NCI-H2196 treated with DMSO at 0.1 percent for 48 hours (cell line): ENCODE data around the gene PPM1E.
"Not testable (repeated sequence)": the region's sequence is repeated elsewhere in the genome, so short reads cannot be mapped to it uniquely, and the experiment has no call there.

ENCODE experiments used
- DNase-seq: peaks from one replicate; lab custom pipeline; 2025; ENCODE audit not compliant: unreplicated experiment; lab: John Stamatoyannopoulos, UW

PPM1E gene

DNA sequence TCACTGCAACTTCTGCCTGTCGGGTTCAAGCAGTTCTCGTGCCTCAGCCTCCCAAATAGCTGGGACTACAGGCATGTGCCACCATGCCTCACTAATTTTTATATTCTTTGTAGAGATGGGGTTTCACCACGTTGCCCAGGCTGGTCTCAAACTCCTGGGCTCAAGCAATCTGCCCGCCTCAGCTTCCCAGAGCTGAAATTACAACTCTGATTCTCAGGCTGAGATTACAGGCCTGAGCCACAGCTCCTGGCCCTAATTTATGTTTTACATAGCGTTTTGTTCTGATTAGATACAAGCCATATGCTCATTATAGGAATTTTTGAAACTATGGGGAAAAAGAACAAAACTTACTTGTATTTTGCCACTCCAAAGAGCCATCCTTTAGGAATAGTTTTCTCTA lies 22.8 kb downstream of the PPM1E start:
- not testable (repeated sequence) for DNase-seq

DNA sequence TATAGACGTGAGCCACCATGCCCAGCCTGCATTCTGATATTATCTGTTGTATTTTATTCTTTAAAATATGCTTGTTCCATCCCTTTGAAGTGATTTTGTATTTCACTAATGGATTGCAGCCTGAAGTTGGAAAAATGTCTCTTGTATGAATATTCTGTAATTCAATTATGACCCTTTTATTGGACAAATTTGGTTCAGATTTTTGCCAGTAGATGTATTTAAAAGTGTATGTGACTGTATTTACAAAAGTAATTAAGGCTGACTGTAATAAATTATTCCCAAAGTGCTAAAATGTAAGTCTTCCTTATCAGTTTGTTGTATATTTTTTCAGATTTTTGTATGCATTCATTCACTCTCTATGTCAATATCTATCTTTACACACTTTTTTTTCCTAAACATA lies 23.8 kb downstream of the PPM1E start:
- no peak for DNase-seq

DNA sequence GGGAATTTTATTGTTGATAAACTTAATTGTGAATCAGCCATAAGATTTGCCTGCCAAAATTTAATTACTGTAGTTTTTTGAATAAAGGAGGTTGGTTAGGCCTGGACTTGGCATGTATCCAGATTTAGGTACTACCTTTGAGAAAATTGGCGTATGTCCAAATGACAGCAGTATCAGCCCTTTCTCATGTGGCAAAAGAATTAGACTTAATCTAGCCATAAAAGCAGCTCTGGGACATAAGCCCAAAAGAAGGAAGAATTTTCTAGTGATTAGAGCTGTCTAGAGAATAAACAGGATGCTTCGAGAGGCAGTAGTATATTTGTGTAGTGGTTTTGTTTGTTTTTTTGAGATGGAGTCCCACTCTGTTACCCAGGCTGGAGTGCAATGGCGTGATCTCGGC lies 27.7 kb downstream of the PPM1E start:
- peak; percentile 79 for DNase-seq

DNA sequence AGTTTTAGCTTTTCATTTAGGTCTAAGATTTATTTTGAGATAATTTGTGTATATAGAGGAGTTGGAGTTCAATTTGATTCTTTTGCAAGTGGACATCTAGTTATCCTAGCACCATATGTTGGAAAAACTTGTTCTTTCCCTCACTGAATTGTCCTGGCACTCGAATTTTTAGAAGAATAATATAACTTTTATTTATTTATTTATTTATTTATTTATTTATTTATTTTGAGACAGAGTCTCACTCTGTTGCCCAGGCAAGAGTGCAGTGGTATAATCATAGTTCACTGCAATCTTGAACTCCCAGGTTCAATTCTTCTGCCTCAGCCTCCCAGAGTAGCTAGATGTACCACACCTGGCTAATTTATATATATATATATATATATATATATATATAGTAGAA lies 29.4 kb downstream of the PPM1E start:
- DNase-seq, result no peak

DNA sequence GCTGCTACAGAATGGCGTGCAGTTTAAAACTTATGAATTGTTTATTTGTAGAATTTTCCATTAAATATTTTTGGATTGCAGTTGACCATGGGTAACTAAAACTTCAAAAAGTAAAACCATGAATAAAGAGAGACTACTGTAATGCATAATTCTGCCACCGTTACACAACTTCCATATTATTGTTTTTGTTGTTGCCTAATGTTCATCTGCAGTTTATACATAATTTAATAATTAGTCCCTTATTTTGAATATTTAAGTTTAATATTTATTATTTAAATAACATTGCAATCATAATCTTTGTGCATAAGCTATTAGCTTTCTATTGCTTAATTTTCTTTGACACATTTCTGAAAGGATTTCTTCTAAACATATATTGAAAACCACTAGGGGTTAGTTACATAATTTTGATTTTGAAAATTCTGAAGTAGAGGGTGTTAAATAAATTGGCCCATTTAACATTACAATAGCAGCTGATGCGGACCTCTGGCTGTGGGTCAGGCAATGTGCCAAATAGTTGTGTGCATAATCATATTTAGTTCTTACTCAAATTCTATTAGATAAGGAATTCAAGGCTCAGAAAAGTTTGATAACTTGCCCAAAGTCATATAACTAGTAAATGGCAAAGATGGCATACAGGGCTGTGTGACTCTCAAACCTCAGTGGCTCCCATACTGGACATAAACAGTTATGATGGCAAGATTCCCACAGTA lies 31.1 kb downstream of the PPM1E start:
- no peak for DNase-seq

DNA sequence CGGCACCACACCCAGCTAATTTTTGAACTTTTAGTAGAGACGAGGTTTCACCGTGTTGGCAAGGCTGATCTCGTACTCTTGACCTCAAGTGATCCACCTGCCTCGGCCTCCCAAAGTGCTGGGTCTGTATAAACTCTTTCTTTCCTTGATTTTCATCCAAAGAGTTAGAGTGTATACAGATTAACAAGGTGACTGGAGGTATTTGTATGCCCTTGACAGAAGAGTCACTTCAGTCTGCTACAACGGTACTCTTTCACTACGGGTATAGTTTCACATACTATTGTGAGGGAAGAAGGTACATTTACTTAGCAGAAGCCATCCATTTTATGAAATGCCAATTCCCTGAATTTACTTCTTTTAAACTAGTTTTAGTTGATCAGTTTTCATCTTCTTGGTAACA lies 32.5 kb downstream of the PPM1E start:
- DNase-seq, result no peak

DNA sequence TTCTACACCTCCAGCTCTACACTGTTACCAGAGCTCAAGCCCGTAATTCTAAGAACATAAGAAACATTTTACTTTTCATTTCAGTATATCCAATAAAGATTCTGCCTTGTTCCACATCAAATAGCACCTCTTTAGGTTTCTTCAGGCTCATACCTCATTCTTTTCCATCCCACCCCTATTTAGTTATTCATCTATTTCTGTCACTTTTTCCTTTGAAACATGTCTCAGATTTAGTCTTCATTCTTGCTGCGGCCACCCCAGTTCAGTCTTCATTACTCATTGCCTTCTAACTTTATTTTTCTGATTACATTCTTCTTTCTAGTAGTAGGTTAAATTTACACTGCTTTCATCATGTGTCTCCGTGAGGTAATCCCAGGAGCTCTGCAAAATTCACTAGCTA lies 33.5 kb downstream of the PPM1E start:
- no peak for DNase-seq

DNA sequence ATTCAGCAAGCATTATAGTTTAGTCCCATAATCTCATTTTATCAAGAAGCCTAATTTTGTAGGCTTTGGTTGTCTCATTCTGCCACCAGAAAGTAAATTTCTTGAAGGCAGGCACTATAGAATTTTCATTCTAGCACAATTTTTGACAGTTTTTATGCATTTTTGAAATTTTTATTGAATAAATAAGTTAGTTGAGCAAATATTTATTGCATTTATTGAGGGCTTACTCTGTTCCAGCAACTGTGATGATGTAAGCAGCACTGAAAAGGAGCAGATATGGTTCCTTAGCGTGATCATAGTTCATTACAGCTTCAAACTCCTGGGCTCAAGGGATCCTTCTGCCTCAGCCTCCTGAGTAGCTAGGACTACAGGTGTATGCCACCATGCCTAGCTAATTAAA lies 34.2 kb downstream of the PPM1E start:
- no peak for DNase-seq

DNA sequence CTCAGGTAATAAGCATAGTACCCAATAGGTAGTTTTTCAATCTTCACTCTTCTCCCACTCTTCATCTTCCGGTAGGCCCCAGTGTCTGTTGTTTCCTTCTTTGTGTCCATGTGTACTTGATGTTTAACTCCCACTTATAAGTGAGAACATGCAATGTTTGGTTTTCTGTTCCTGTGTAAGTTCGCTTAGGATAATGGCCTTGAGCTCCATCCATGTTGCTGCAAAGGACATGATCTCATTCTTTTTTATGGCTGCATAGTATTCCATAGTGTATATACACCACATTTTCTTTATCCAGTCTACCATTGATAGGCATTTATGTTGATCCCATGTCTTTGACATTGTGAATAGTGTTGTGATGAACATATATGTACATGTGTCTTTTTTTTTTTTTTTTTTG lies 38.9 kb downstream of the PPM1E start:
- not testable (repeated sequence) for DNase-seq

DNA sequence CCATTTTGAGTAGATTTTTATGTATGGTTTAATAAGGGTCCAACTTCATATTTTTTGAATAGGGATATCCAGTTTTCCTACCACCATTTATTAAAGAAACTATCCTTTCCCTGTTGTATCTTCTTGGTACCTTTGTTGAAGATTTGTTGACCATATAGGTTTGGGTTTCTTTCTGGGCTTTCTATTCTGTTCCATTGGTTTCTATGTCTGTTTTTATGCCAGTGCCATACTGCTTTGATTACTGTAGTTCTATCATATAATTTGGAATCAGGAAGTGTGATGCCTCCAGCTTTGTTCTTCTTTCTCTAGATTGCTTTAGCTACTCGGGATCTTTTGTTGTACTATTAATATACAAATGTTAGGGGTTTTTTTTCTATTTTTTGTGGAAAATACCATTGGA lies 46.5 kb downstream of the PPM1E start:
- DNase-seq, result no peak

DNA sequence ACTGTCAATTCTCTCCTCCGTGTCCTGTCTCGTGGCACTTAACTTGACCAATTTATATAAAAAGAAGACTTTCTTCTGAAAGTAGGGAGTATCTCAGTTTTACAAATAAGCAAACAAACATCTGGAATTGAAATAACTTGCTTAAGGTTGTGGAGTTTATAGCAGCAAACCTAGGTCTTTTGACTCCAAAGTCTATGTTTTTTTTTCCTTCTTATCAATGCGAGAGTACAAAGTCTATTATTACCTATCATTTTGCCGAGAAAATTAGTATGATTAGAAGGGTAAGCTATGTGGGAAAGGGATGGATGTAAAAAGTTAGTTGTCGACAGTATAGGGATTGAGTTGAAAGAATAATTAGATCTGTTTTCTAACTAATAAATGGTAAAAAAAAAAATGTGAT lies 50.4 kb downstream of the PPM1E start:
- DNase-seq, result no peak

DNA sequence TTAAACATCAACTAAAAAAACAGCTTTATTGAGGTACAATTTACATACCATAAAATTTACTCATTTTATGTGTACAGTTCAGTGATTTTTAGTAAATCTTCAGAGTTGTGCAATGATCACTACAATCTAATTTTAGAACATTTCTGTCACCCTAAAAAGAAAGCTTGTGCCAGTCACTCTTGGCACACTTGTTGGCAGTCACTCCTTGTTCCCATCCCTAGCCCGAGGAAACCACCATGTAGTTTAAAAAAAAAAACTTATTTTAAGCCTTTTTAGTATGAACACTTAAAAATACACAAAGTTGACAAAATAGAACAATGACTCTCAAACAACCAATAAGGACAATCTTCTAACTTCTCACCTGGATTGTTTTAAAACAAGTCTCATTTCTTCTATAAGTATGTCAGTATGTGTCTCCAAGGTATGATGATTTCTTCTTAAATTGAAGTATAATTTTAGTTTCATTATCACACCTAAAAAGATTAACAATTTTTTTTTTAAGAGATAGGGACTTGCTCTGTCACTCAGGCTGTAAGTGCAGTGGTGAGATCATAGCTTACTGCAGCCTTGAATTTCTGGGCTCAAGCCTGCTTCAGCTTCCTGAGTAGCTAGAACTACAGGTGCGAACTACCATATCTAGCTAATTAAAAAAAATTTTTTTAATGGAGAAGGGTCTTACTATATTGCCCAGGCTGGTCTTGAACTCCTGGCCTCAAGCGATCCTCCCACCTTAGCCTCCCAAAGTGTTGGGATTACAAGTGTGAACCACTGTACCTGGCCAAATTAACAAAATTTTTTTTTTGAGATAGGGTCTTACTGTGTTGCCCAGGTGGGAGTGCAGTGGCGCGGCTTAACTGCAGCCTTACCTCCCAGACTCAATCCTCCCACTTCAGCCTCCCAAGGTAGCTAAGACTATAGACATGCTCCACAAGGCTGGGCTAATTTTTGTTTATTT lies 53.2 kb downstream of the PPM1E start:
- no peak for DNase-seq

DNA sequence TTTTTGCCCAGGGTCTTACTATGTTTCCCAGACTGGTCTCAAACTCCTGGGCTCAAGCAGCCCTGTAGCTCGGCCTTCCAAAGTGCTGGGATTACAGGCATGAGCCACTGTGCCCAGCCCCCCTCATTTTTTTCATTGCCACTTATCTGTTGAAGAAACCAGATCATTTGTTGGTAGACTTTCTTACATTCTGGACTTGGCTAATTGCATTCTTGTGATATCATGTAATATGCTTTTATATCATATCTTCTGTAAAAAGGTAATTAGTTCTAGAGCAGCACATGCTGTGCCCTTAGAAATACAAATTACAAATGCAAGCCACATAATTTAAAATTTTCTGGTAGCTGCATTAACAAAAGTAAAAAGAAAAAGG lies 53.9 kb downstream of the PPM1E start:
- no peak for DNase-seq

DNA sequence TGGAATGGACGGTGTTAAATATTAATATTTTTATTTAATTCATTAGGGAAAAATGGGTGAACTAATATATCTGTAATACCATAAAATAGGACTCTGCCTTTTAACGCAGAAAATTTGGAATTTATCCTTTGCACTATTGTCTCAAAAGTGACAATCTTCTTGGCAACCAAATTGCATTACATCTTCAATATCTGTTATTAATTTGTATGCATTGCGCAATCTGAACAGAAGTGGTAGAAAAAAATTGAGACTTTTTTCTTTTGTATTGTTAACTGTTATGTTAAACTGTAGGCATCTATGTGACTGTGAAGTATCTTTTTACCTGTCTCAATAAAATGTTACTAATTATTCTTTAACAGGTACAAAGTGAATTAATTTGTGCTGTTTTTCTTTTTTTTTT lies 55.6 kb downstream of the PPM1E start:
- DNase-seq, result no peak

DNA sequence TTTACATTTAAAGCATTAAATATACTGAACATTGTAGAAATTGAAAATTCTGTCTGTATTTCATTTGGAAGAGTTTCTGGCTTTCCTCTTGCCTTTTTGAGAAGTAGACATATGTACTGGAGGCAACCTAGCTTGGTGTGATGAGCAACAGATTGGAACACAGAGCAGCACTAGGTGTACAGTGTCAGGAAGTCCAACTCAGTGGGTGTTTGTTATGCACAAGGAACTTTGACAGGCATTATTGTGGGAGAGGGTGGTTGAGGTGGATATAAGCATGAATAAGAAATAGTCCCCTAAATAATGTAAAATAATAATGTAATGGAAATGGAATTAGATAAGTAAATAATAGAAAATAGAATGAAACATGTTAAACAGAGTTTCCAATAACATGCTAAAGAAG lies 58.1 kb downstream of the PPM1E start:
- no peak for DNase-seq

DNA sequence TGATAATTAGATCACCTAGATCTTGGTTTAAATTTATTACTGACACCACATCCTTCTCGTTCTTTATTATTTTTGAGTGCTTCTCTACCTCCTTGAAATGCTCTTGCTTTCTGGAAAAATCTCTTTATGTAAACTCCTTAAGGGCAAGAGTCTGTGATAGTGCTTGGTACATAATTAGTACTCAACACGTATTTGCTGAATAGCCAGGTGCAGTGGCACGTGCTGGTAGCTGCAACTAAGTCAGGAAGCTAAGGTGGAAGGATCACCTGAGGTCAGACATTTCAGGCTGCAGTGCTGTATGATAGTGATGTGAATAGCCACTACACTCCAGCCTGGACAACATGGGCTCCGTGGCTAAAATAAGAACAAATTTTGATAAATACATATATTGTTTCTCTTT lies 63.0 kb downstream of the PPM1E start:
- no peak for DNase-seq

DNA sequence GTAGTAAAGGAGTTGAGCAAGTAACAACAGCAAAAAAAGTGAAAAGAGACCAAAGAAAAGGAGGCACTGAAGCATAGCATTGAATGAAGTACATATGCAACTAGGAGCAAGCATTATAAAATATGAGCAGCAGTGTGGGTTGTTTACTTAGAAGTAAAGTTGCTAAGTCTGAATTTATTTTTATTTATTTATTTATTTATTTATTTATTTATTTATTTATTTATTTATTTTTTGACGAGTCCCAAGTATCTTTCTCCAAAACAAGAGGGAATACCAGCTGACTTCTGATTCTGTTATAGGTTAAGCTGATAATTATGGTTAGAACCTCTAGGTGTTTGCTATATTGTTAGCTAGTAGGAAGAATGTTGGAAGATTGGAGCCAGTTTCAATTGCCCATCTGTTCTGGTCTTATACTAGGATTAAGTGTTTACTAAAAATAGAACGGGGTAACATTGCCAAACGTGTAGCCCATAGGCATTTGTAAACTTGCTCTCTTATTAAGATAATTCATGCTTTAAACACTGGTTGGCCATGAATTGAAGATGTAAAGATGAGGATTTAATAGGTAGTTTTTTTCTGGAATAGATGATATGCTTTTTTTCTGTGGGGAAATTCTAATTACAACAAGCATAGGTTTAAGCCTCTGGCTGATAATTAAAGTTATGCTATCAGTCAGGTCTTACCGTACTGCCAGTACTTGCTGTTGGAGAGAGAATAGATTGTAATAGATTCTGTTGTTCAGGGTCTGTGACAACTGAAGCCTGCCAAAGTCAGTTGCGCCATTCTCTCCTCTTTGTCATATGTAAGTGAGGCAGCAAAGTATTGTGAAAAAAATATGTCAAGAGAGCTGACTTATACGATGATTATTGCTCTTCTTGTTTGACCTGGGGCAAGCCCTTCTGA lies 66.7 kb downstream of the PPM1E start:
- no peak for DNase-seq

DNA sequence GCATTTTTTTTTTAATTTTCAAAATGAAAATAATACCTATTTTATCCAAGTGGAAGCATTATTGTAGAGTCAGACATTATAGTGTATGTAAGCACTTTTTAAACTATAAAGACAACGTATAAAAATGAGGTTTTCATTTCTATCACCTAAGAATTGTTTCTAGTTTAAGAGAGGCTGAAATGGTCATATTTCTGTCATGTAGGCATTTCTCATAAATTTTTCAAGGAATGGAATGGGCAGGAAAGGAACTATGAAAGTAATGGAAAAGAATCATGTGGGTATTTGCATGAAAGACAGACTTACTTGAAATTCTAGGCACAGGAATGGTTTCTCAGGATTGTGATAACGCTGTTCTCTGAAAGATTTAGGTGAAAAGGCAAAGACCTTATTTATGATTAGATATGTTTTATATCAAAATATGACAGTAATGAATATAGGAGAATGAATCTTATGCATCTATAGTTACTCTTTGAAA lies 67.4 kb downstream of the PPM1E start:
- DNase-seq, result no peak

DNA sequence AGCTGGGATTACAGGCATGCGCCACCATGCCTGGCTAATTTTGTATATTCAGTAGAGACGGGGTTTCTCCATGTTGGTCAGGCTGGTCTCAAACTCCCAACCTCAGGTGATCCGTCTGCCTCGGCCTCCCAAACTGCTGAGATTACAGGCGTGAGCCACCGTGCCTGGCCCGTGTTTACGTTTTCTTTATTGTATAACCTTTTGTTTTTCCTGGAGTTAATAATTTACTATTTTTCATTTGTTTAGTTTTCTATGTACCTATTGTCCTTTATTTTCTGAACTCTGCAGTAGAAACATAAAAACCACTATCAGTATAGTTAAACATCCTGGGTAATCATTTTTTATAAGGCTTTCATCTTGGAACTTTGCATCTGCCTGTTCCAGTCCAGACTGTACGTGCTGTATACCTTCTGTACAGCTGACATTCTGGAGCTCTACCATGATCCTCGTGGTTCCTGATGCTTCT lies 73.6 kb downstream of the PPM1E start:
- DNase-seq, result no peak

DNA sequence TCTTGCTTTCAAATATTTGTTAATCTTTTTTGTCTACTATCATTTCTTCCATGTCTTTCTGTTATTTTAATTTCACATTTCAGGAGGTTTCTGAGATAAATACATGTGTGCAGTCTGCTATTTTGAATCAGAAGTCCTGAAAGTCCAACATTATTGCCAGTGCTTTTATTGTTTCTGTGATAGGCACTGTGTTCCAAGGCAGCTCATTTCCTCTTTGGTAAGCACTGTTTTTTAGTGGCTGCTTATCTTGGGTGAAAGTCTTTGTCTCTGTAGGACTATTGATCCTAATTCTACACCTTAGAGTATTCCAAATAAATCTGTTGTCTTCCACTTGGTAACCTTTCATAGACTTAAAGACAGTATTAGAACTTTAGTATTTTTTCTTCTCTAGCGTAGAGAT lies 76.1 kb downstream of the PPM1E start:
- no peak for DNase-seq

DNA sequence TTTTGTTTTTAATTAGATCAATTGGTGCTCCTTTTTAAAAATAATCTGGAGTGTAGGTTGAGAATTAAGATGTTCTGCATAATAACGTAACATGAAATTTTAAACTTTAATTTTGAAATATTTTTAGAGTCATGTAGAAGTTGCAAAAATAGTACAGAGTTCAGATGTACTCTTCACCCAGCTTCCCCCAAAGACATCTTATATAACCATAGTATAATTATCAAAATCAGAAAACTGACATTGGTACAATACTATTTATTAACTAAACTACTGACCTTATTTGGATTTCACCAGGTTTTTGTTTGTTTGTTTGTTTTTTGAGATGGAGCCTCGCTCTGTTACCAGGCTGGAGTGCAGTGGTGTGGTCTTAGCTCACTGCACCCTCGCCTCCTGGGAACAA lies 76.9 kb downstream of the PPM1E start:
- DNase-seq, result no peak
